HL-60 (cell line): Measurements from ENCODE around the gene TRPM2.

Experiments
- GABPA ChIP-seq: IDR thresholded peaks from 2 replicates; pipeline ENCODE4 v1.6.1; 2012; ENCODE audit warnings: low read depth
- POLR2AphosphoS5 ChIP-seq: IDR thresholded peaks from 2 replicates; pipeline ENCODE4 v1.6.1; 2012; ENCODE audit warnings: low read depth
- TF ChIP-seq, protein P1 (sequence below): IDR thresholded peaks from one replicate; pipeline ENCODE4 v1.5.1; 2011; ENCODE audit warnings: low read length, control low read depth, inconsistent platforms; ENCODE audit not compliant: insufficient read depth
- TF ChIP-seq, protein P2 (sequence below): IDR thresholded peaks from 2 replicates; pipeline ENCODE4 v1.6.1; 2012; ENCODE audit warnings: low read depth; ENCODE audit not compliant: insufficient replicate concordance

GRCh38 chr21:44349416-44349846, 4.0 kb upstream of the TRPM2 start:
- TF ChIP-seq, protein P1, sequence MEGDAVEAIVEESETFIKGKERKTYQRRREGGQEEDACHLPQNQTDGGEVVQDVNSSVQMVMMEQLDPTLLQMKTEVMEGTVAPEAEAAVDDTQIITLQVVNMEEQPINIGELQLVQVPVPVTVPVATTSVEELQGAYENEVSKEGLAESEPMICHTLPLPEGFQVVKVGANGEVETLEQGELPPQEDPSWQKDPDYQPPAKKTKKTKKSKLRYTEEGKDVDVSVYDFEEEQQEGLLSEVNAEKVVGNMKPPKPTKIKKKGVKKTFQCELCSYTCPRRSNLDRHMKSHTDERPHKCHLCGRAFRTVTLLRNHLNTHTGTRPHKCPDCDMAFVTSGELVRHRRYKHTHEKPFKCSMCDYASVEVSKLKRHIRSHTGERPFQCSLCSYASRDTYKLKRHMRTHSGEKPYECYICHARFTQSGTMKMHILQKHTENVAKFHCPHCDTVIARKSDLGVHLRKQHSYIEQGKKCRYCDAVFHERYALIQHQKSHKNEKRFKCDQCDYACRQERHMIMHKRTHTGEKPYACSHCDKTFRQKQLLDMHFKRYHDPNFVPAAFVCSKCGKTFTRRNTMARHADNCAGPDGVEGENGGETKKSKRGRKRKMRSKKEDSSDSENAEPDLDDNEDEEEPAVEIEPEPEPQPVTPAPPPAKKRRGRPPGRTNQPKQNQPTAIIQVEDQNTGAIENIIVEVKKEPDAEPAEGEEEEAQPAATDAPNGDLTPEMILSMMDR = no peak
- no peak for TF ChIP-seq POLR2AphosphoS5
- TF ChIP-seq, protein P2, sequence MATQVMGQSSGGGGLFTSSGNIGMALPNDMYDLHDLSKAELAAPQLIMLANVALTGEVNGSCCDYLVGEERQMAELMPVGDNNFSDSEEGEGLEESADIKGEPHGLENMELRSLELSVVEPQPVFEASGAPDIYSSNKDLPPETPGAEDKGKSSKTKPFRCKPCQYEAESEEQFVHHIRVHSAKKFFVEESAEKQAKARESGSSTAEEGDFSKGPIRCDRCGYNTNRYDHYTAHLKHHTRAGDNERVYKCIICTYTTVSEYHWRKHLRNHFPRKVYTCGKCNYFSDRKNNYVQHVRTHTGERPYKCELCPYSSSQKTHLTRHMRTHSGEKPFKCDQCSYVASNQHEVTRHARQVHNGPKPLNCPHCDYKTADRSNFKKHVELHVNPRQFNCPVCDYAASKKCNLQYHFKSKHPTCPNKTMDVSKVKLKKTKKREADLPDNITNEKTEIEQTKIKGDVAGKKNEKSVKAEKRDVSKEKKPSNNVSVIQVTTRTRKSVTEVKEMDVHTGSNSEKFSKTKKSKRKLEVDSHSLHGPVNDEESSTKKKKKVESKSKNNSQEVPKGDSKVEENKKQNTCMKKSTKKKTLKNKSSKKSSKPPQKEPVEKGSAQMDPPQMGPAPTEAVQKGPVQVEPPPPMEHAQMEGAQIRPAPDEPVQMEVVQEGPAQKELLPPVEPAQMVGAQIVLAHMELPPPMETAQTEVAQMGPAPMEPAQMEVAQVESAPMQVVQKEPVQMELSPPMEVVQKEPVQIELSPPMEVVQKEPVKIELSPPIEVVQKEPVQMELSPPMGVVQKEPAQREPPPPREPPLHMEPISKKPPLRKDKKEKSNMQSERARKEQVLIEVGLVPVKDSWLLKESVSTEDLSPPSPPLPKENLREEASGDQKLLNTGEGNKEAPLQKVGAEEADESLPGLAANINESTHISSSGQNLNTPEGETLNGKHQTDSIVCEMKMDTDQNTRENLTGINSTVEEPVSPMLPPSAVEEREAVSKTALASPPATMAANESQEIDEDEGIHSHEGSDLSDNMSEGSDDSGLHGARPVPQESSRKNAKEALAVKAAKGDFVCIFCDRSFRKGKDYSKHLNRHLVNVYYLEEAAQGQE = no peak
- no peak for TF ChIP-seq GABPA
